UCSD-AML1 (cell line): ENCODE data around the gene CSNK1A1L.

Experiments
- DNase-seq: peaks from one replicate; lab custom pipeline; 2025; ENCODE audit not compliant: unreplicated experiment; lab: John Stamatoyannopoulos, UW

The CSNK1A1L gene

DNA sequence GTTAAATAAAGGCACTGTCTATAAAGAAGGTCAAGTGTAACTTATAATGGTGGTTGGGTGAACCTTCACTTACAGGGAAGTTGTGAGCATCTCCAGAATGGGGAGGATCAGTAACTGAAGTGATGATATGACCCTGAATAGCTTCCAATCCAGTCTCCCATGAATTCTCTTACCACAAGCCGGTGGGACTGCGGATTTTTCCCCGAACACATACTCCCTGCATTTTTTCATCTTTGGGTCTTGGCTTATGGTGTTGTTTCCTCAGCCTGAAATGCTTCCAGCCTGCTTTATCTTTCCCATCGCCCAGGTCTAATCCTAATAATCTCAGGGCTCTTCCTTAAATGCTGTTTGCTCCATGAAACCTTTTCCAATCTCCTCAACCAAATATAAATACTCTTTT lies 2.0 kb upstream of the CSNK1A1L start:
- no peak for DNase-seq

DNA sequence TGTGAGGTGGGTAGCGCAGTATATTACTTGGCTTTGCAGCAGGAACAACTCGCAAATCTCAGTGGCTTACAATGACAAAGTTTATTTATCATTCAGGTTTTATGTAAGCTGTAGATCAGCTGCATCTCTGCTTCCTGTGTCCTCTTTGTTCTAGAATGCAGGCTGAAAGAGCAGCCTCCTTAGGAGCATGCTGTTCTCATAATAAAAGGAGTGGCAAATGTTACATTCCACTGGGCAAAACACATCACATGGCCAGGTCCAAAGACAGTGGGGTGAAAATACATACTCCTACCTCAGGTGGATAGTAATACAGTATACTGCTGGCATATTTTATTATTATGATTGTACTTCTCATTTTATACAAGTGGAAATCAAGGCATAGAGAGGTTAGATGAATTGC lies 1.2 kb upstream of the CSNK1A1L start:
- no peak for DNase-seq

DNA sequence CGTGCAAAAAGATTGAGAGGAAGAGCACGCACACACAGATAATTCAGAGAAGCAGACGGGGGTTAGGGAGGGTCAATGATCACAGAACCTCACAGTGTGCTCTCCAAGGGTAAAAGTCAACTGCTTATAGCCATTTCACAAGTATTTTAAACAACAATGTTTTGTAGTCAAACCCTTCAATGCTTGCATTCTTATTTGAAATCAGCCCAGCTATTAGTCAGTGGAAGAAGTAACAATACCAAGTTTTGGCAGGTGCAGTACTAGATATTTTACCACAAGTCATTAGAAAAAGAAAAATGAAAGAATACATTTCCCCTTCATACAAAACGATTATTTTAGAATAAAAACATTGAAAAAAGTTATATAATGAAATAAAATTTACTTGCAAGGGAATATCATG lies 2.6 kb downstream of the CSNK1A1L start:
- no peak for DNase-seq

DNA sequence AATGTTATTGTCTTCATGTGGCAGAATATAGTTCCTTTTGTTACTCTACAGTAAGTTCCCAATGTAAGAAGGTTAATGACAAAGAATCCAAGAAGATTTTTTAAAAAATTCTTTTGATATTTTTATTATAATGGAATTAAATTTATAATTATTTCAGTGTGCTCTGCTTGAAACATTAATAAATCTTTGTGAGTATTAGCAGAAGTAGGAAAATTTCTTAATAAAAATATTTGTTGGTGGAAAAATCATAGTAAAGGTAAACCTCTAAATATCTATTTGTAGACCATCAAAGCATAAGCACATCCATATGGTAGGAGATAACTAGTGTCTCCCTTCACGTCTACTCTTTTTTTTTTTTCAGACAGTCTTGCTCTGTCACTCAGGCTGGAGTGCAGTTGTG lies 4.3 kb downstream of the CSNK1A1L start:
- DNase-seq = no peak

DNA sequence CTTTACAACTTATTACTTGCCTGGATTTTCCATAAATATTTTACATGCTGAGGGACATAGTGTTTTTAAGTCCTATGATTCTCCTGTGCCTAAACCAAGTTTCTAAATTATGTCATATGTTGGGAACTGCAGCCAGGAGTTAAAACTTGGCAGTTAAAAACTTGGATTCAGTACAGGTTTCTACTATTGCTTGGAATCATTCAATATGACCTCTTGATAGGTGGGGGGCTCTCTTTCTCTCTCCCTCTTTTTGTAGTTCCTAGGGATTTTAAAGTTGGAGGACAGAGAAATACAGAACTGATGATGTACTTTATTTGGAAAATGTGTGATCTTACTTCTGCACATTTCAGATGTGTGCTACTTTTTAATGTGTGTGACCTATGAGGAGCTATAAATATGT lies 4.7 kb downstream of the CSNK1A1L start:
- DNase-seq = no peak

DNA sequence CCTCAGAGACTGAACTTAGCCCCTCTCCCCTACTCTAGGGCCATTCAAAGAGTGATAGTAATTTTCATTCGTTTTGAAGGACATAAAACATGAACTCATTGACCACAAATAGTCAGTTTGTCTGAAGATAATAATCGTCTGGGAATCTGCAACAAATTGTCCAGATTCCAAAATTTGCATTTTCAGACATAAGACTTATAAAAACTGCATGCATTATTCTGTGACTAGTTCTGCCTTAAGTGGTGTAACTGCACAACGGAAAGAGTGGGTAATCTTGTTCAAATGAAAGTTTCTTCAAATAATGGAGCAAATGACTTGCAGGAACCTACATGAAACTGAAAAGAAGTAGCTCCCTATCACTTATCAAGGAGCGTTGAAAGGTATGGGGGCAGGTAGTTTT lies 8.4 kb downstream of the CSNK1A1L start:
- no peak for DNase-seq

DNA sequence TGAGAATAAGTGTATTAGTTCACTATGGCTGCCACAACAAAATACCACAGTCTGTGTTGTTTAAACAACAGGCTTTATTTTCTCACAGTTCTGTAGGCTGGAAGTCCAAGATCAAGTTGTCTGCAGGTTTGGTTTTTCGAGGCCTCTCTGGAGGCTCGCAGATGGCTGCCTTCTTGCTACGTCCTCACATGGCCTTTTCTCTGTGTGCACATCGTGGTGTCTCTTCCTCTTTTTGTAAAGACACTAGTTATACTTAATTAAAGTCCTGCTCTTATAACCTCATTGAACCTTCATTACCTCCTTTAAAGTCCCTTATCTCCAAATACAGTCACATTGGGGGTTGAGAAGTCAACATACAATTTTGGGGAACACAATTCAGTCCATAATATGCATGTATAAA lies 10.6 kb downstream of the CSNK1A1L start:
- no peak for DNase-seq

DNA sequence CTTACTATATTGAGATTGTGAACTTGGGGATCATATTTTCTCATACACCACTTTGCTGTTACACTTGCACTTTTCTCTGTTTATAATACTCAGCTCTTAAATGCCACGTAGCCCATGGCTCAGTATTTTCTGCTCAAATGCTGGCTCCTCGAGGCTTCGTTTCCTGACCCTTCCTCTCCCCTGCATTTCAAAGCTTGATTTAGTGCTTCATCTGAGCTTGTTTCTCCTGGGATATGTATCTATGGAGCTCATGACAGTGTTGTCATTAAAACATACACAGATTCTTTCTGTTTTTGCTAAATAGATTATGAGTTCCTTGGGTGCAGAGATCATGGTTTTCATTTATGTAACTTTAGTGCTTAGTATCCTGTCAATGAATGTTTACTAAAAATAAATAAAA lies 11.4 kb downstream of the CSNK1A1L start:
- DNase-seq = no peak

DNA sequence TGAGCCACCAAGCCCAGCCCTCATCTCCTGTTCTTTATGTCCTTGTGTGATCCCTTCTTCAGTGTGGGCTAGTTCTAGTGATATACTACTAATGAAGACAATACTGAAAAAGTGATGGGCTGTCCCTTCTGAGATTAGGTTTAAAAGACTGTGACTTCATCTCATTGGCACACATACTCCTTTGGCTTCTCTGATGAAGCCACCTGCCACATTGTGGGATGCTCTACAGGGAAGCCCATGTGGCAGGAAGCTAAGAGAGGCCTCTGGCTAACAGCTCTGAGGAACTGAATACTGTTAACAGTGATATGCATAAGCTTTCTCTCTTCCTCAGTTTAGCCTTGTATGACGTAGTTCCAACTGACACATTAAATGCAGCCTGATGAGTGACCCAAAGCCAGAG lies 13.6 kb downstream of the CSNK1A1L start:
- DNase-seq = no peak

DNA sequence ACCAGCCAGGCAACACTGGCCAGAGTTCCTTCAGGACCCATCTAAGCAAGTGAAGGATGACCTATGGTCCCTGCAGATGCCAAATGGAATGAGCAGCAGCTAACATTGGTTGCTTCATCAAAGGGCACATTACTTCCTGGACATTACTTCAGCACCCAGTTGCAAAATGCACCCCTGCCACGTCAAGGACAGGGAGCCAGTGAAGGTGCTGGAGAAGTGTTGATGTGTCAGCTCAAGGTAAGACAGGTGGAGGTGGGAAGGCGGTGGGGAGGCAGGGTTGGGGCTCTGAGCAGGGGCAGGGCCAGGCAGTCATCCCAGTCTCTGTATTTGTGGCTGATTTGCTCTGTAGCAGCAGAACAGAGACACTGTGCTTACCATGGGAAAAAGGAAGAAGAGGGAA lies 14.6 kb downstream of the CSNK1A1L start:
- DNase-seq = no peak

DNA sequence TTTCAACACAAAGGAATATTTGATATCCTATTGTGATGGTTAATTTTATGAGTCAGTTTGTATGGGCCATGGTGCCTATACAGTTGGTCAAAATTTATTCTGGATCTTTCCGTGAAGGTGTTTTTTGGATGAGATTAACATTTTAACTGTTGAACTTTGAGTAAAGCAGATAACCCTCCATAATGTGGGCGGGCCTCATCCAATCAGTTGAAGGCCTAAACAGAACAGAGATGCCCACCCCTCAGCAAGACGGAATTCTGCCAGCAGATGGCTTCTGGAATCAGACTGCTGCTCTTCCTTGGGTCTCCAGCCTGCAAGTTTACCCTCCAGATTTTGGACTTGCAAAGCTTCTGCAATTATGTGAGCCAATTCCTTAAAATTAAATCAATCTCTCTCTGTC lies 16.0 kb downstream of the CSNK1A1L start:
- no peak for DNase-seq

DNA sequence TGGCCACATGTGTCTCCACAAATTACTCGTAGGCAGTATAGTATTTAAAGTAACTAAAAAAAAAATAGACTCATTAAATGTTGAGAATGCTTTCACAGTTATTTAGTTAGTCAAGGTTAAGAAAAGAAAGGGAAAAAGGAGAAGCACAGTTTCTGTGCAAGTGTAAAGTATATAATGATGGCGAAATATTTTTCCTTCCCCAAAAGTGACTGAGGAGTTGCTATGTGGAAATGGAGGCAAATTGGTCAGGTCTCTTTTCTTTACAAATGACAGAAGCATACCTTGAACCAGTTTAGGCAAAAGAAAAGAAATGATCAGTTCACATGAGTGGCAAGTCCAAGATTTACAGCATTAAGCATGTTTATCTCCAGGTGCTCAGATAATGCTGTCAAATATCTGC lies 18.0 kb downstream of the CSNK1A1L start:
- DNase-seq = no peak

DNA sequence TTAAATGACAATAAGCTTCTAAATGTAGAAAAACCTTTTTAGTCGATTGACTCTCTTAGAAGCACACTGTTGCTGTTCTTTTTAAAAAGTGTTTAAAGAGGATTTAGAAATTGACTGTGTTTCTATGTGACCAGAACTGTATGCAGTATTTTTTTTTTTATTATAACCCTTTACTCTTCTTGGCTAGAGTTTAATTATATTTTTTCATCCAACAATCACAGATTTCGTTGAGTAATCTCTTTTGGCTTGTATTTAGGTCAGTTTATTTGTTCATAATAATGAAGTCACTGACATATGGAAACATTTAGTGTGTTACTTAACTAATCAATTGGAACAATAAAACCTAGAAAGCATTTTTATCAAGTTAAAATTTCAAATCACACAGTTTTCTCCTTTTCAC lies 19.9 kb downstream of the CSNK1A1L start:
- no peak for DNase-seq

DNA sequence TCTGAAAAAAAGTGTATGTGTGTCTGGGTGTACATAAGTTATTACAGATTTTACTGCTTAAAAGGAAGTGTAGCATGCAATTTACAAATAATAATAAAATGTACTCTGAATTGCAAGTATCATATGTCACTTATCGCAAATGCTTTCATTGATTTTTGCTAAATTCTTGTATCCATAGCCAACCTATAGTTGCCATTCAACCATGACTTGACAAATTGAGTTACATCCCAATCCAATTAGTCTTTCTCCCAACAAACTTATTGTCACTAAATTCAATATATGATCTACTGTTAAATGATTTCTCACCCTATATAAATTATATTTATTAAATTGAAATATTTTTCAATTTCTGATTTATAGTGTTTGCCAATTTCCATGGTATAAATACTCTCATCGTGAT lies 28.6 kb downstream of the CSNK1A1L start:
- DNase-seq = no peak

DNA sequence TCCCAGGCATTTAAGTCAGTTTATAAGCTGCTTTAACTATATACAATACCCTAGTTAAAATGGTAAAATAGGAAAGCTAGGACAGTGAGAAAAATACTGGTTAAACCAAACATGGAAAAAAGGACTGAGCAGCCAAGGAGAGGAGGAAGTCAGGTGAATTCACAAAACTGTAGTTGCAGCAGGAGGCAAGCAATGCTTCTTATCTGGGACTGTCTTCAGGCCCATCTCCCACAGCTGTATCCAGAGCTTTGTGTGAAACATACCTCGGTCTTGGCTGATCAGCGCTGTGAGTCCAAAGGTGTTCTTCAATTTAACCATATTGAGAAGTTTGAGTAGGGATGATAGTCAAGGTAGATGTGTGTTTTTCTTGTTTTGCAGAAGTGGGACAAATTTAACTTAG lies 30.3 kb downstream of the CSNK1A1L start:
- DNase-seq = no peak

DNA sequence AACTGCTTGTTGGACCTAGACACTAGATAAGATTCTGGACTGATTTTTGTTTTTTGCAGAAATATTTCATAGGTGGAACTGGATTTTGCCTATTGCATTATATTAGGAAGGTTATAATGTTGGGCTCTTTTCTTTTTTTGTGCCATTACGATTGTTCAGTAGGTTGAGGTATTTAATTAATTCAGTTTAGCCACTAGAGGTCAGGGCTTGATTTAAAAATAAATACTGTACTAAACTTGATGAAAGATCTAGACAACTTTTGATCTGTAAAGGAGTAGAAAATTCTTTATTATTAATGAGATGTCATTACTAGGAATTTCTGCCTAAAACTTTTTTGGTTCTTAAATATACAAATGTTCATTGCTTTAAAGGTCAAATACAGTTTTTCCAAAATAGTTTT lies 30.8 kb downstream of the CSNK1A1L start:
- DNase-seq = no peak

DNA sequence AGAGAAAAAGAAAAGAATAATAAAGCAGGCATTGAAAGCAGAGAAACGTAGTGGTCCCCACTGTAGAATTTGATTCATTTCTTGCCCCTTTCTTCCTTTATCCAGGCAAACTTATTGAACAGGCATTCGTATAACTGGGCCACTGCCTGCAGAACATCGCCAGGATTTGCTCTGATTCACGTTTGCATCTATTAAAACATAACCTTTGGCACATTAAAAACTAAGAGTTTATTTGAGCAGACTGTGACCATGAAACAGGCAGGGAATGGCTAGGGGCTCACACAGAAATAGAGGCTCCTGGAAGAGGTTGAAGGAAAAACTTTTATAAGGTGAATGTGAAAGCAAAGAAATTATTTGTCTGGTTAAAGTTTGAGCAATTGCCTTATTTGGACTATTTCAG lies 33.4 kb downstream of the CSNK1A1L start:
- DNase-seq = no peak

DNA sequence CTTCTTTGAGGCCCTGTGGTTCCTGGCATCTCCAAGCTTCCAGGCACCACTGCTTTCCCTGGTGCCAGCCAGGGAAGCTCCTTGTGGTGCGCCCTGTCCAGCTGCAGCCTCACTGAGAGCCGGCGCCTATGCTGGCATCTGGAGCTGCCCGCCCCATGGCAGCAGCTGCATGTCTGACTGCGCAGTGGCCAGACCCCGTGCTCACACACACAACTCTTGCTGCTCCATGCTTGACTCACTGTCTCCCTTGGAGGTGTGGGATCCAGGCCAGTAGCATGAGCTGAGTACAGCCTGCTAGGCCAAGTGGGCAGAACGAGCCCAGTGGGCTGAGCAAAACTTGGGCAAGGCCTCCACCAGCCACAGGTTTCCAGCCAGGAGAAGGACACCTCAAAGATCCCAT lies 34.5 kb downstream of the CSNK1A1L start:
- DNase-seq = no peak

DNA sequence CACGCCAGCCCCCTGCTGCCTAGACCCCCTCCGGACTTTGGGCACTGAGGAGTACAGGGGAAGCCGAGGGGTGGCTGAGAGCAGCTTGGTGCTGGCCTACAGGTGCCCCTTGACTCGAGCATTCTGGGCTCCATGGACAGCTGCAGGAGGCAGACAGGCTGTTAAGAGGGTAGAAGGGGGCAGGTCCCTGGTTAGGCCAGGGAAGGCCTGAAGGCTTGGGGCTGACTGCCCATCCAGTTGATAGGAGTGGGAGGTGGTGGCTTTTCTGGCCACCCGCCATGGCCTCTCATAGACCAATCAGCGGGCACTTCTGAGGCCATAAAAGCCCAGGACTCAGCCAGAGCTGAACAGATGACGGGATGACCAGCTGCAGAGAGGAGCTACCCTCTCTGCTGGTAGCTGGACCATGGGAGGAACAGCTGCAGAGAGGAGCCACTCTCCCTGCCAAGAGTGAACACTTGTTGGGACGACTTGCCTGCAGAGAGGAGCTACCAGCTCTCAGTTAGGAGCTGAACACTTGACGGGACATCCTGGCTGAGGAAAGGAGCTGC lies 35.2 kb downstream of the CSNK1A1L start:
- DNase-seq = no peak

DNA sequence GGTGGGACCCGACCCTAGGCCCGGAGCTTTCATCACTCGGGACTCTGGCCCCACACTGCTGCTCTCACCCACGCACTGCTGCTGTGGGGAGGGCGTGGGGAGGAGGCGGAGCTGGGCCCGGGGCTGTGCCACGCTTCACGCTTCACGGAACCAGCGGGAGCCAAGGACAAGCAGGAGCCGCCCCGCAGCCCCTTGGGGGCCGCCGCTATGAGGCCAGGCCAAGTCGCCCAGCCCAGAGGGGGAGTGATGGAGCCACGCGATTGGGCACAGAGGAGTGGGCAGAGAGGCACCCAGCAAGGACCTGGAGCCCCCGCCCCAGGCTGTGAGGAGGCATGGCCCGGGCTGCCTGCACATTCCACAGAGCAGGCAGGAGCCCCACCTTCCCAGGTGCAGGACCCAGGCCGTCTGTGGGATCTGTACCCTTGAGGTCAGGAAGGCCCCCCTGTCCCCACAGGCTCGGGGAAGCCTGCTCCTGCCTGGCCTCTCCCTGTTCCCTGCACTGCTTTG lies 35.8 kb downstream of the CSNK1A1L start:
- no peak for DNase-seq

DNA sequence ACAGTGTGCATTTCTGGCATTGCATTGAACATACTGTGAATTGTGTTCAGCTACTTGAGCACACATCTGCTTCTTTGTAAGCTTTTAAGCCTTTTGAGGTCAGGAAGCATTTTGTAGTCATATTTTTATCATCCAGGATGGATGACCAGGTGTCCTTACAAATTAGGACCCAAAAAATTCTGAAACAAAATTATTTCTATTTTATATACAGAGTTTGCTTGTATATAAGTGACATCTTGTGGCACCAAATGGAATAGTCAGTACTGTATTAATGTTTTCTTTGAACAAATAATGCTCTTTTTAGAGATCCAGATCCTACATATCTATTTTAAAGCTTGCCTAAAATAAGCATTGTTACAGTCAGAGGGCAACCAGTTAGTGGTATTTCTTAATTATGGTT lies 36.5 kb downstream of the CSNK1A1L start:
- no peak for DNase-seq

DNA sequence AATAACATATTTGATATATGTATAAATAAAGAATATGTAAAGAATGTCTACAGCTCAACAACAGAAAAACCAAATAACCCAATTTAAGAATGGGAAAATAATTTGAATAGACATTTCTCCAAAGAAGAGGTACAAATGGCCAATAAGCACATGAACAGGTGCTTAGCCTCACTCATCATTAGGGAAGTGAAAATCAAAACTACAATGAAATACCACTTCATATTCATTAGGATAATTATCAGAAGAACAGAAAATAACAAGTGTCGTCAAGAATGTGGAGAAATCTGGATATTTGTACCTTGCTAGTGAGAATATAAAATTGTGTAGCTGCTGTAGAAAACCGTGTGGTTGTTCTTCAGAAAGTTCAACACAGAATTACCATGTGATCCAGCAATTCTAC lies 37.6 kb downstream of the CSNK1A1L start:
- DNase-seq = no peak

DNA sequence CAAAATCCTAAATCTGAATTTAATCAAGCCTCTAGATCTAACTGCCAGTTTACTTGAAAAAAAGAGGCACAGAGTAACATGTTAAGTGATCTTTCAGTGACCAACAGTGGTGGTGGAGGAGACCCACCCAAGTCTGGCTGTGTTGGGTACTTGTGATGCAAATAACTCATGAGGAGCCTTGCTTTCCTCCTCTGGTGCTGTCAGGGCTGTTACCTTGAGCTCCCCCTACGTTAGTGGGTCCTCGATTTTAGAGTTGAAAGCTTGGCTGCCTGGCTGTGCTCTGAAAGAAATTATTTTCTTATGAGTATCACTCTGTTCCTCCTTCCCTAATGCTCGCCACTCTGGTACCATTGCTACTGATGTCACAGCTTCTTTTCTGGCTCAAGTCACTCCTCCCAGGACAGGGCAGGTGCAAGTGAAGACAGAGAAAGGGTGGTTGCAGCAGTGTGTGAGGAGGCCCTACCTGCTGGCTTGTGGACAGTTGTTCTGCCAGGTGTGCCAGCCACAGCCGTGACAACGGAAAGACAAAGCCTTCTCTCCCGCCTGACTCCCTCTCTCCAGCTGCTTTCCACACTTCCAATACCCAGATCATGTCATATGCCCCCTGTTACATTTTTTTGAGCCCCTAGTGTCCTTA lies 39.5 kb downstream of the CSNK1A1L start:
- no peak for DNase-seq
